Hematopoietic multipotent progenitor cell treated with erythropoietin and hydrocortisone succinate and interleukin-3 and kit ligand, for 8 days (in vitro differentiated cells): ENCODE results near the gene SLC17A9.
A peak's percentile ranks its signal among the peaks of the same experiment; 100 is the strongest.
"Not testable (repeated sequence)": the region's sequence is repeated elsewhere in the genome, so short reads cannot be mapped to it uniquely, and the experiment has no call there.

Experiments
- DNase-seq: peaks from one replicate; pipeline ENCODE4 v3.0.0-alpha.2; 2015

Gene SLC17A9

GRCh38 chr20:62921119-62921687, 31.3 kb upstream of the SLC17A9 start:
- DNase-seq, result peak; percentile 72

GRCh38 chr20:62922451-62922921, 30.0 kb upstream of the SLC17A9 start:
- DNase-seq, result no peak

GRCh38 chr20:62923059-62923668, 29.3 kb upstream of the SLC17A9 start:
- not testable (repeated sequence) for DNase-seq

GRCh38 chr20:62923669-62924441, 28.7 kb upstream of the SLC17A9 start:
- DNase-seq, result no peak

- peak; percentile 67 for DNase-seq
These were observed 27.9 kb upstream of the SLC17A9 start for GRCh38 chr20:62924442-62925075.

- no peak for DNase-seq
These were observed 27.5 kb upstream of the SLC17A9 start for GRCh38 chr20:62925076-62925419.

GRCh38 chr20:62925420-62926228, 26.9 kb upstream of the SLC17A9 start:
- peak; percentile 44 for DNase-seq

GRCh38 chr20:62926229-62927127, 26.0 kb upstream of the SLC17A9 start, which contains the start of gene DIDO1:
Gene DIDO1, minus strand, starts transcription at chr20:62926505.
- peak; percentile 83 for DNase-seq

- no peak for DNase-seq
These were observed 25.3 kb upstream of the SLC17A9 start for GRCh38 chr20:62927128-62927705.

GRCh38 chr20:62928246-62928939, 24.1 kb upstream of the SLC17A9 start:
- no peak for DNase-seq

GRCh38 chr20:62929051-62929538, 23.4 kb upstream of the SLC17A9 start:
- DNase-seq, result peak; percentile 51

GRCh38 chr20:62931464-62931863, 21.0 kb upstream of the SLC17A9 start:
- no peak for DNase-seq

GRCh38 chr20:62933966-62934365, 18.5 kb upstream of the SLC17A9 start:
- DNase-seq, result no peak

GRCh38 chr20:62935204-62935967, 17.1 kb upstream of the SLC17A9 start:
- DNase-seq, result peak; percentile 21

GRCh38 chr20:62935968-62936585, 16.4 kb upstream of the SLC17A9 start:
- no peak for DNase-seq

- peak; percentile 95 for DNase-seq
These were observed 15.0 kb upstream of the SLC17A9 start for GRCh38 chr20:62937268-62938104.

- DNase-seq, result peak; percentile 50
These were observed 14.2 kb upstream of the SLC17A9 start, which contains the start of gene GID8 for GRCh38 chr20:62938105-62938888. Gene GID8, plus strand, starts transcription at chr20:62938147. Its CDS starts 3,356 bp downstream, at chr20:62941503.
